NCI-H1417 (cell line): Measurements from ENCODE around the gene TTC39C.
"Not testable (repeated sequence)": the region's sequence is repeated elsewhere in the genome, so short reads cannot be mapped to it uniquely, and the experiment has no call there.

ENCODE experiments used
- DNase-seq, 3 experiments: peaks; one replicate each; lab custom pipeline; 2025; lab: John Stamatoyannopoulos, UW

TTC39C gene

DNA sequence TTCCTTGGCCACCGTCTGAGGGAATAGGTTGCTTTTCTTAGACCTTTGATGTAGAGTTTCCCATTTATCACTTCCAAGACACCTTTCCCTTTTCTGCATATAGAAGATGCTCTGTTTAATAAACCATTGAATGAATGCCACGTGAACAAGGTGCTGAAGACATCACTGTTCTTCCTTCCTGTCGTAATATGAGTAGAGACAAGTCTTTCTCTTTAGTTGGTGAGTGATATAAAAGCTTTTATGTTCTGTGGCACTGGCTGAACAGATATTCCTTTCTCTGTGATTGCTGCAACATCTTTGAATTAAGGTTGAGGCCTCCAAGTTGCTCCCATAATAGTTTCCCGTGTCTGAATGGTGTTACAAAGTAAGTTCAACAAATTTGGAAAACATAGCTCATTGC is 38.7 kb downstream of the TTC39C start:
- no peak for DNase-seq

DNA sequence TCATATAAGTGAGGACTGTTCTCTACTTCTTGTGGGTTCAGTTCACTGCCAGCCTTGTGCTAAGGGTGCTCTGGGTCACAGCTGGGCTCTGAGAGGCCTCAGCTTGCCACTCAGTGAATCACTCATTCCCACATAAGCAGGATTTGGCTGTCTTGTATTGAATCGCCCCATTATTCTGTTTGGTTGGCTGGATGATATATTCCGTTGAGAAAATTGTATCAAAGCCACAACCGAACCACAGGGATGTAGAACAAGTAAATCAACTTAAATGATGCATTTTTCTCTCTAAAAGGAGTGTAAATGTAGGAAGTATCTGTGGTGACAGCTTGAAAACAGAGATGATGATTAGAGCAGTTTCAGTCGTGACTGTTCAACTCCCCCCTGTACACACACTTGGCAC is 39.6 kb downstream of the TTC39C start:
- no peak for DNase-seq

DNA sequence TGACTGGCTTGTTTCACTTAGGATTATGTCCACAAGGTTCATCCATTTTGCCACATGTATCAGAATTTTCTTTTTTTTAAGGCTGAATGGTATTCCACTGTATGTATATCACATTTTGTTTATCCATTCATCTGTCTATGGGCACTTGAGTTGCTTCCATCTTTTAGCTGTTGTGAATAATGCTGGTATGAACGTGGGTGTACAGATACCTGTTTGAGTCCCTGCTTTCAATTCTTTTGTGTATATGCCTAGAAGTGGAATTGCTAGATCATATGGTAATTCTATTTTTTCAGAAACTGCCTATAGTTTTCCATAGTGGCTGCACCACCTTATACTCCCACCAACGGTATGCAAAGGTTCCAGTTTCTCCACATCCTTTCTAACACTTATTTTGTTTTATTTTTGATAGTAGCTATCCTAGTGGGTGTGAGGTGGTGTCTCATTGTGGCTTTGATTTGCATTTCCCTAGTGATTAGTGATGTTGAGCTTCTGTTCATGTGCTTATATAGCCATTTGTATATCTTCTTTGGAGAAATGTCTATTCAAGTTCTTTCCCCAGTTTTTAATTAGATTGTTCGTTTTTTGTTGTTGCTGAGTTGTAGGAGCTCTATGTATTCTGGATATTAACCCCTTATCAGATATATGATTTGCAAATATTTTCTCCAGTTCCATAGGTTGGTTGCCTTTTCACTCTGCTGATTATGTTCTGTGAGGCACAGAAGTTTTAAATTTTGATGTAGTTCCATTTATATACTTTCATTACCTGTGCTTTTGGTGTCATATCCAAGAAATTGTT is 40.7 kb downstream of the TTC39C start:
- no peak for DNase-seq

DNA sequence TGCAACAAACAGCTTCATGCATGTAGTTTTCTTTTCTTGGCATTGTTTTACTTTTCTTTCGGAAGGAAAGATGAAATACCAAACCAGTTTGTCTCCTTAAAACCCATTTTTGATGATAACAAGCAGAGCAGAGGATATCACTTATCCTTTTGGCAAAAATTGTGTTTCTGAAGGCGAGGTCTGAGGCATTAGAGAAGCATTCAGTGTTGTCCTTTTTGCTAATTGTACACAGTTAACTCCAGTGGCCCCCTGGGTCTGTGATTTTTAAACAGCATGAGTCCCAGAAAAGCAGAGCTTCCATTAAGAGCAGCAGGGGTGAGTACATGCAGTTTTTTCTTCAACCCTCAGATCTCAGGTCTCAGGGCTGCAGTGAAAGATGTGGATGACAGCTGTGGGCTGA is 41.3 kb downstream of the TTC39C start:
- DNase-seq = peak in 2 of 3 experiments; percentile 64 to 90

DNA sequence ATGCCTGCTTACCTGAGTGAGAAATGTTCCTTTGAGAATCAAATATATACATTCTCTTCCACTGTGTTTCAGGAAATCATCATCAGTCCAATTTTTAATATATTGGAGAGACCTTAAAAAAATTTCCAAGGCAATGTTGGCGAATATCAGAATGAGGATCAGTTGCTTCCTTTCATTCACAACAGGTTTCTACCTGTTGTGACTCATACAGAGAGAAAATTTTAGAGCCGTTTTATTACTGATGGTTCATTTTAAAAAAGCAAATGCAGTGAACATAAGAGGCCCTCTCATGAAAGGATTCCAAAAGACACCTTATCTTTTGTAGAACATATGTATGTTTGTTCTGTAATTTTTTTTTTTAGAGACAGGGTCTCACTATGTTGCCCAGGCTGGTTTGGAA is 42.0 kb downstream of the TTC39C start:
- no peak for DNase-seq

DNA sequence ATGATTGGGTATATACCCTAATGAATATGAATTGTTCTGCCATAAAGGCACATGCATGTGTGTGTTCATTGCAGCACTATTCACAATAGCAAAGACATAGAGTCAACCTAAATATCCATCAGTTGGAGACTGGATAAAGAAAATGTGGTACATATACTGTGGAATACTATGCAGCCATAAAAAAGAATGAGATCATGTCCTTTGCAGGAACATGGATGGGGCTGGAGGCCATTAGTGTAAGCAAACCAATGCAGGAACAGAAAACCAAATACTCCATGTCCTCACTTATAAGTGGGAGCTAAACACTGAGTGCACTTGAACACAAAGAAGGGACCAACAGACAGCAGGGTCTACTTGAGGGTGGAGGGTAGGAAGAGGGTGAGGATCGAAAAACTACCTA is 43.2 kb downstream of the TTC39C start:
- DNase-seq = no peak

- not testable (repeated sequence) for DNase-seq
These were observed 44.8 kb downstream of the TTC39C start for GRCh38 chr18:24059385-24059784.

DNA sequence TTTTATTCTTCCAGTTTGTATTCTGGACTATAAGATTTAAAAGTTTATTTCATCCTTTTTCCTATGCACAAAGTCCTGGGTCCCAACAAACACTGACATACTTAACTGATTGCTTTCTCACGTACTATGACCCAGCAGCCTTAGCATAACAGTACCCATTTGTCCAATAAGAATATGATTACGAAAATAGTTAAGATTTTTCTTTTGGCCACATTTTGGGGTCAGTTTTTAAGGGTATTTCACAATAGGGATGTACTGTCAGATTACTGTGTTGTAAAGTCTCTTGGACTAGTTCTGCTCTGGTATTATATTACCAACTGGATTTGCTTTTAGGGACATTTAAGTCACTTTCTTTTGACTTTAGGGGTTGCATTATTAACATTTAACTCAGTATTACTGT is 46.1 kb downstream of the TTC39C start:
- no peak for DNase-seq

DNA sequence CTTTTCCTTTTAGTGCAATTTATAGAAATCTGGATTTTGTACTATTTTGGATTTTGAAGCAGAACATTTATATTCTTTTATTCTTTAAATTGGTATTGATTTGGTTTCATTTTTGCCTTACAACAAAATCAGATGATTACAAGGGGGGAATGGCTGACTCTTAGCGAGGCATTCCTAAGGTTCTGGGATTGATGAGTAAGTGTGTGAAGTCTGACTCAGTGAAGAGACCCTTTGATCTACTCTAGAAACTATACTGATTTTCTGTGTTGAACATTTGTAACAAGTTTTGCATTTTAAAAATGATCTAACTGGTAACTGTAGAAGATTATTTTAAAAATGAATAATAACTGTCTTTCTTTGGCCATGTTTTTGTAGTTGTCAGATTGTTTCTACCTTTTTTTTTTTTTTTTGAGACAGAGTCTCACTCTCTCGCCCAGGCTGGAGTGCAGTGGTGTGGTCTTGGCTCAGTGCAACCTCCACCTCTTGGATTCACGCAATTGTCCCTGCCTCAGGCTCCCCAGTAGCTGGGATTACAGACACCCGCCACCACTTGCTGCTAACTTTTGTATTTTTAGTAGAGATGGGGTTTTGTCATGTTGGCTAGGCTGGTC is 48.7 kb downstream of the TTC39C start:
- DNase-seq = no peak

GRCh38 chr18:24064391-24065100 is 50.0 kb downstream of the TTC39C start:
- no peak for DNase-seq

DNA sequence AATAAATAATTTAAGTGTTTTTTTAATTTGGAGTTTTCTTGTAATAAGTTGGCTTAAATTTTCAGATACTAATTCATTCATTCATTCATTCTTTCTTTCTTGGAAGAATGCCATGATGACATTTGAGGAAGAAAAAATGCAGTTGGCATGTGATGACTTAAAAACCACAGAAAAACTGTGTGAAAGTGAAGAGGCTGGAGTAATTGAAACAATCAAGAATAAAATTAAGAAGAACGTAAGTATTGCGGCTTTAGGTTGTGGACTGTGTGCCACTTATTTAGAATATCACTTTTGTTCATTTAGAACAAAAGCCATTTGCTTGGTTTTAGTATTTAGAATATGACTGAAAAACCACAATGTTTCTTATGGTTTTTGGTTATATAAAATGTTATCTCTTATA is 51.4 kb downstream of the TTC39C start:
- no peak for DNase-seq

DNA sequence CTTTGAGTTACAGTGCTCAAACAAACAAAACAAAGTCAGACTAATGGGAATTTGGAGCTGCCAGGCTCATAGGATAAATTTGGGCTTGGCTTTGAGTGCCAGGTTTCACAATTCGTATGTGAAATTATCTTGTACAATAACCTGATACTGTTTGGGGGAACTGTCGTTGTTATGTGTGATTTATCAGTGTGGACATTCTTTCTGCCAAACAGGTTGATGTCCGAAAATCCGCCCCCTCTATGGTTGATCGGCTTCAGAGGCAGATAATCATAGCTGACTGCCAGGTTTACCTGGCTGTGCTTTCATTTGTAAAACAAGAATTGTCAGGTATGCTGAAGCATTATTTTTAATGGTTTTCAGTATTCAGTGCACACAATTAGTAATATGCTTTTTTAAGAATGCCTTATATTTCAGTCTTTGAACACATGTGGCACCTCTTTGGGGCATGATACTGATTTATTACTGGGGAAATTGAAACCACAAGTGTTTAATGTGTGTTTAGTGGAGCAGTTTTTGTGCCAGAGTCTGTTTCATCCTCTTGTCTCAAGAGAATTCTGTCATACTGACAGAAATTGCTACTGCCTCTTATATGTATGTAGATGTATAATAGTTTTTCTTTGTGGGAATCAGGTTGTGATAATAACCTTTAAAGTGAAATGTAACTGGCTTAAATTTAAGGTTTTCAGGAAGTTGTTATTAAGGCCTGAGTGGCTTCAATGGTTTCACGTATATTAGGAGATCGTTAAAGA is 54.6 kb downstream of the TTC39C start:
- peak; percentile 56 to 82 (median 63) for DNase-seq

DNA sequence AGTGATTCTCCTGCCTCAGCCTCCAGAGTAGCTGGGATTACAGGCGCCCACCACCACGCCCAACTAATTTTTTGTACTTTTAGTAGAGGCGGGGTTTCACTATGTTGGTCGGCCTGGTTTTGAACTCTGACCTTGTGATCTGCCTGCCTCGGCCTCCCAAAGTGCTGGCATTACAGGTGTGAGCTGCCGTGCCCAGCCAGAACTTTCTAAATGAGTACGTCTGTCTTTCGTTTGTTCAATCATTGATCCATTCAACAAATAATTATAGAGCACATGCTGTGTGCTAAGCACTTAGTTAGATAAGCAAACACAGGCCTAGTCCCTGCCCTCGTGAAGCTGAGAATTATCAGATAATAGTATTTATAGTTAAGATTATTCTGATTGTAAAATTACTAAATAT is 56.5 kb downstream of the TTC39C start:
- DNase-seq = peak in 2 of 3 experiments; percentile 44 to 73

DNA sequence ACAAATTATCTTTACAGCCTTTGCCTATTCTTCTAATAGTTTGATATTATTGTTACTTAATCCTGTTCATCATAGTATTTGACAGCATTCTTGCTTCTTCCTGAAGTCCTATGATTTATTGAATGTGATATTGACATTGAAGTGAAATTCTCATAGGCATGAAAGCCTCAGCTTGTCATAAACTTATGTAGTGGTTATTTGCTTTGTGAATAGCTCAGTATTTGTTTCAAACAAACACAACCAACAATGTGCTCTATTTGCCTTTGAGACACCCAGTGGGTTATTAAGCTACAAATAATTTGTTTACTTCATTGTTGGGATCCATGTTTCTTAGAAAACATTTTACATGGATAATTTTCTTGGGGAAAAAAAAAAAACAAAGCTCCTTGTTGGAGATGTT is 57.2 kb downstream of the TTC39C start:
- peak in 2 of 3 experiments; percentile 18 to 70 for DNase-seq

- no peak for DNase-seq
These were observed 58.2 kb downstream of the TTC39C start for GRCh38 chr18:24072743-24073142.

DNA sequence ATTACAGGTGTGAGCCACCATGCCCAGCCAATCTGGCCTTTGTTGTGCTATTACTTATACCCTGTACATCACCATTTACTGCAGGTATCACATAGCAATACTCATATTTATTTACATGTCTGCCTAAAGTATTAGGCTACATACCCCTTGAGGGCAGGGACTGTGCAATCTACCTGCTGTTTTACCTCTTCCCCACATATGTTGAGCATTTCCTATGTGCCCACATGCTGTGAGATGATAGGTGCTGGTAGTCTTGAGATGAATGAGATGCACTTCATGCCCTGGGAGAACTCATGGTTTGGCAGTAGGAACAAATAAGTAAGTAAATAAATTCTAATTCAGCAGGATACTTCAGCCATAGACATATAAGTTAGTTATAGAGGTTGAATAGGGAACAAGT is 59.2 kb downstream of the TTC39C start:
- no peak for DNase-seq

- not testable (repeated sequence) for DNase-seq
These were observed 60.2 kb downstream of the TTC39C start for GRCh38 chr18:24074757-24075156.

DNA sequence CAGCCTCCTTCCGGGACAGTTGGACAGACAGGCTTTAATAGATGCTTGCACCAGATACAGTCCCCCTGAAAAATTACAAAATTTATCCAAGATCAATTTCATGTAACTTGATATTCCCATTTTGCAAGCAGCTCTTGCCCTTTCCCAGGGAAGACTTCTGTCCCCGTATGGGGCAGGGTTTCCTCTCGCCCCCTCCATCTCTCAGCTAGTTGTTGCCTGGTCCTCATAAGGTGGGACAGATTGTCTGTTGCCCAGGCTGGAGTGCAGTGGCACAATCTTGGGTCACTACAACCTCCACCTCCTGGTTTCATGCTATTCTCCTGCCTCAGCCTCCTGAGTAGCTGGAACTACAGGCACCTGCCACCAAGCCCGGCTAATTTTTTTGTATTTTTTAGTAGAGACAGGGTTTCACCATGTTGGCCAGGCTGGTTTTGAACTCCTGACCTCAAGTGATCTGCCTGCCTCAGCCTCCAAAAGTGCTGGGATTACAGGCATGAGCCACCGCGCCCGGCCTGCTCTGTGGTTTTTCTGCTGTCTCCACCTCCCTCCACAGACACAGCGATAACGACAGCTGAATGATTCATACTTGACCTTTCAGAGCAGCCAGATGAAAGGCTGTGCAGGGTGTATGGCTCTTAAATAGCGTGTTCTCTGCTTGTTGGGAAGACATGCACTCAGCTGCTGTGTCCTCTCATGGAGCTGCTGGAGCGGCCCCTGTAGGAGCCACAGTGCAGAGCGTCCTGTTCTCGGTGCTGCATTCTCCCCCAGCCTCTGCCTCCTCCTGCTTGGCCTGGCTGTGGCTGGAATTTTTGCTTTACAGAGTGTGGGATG is 61.4 kb downstream of the TTC39C start:
- DNase-seq = peak; percentile 33 to 77 (median 68)

GRCh38 chr18:24076950-24077349 is 62.4 kb downstream of the TTC39C start:
- peak in 2 of 3 experiments; percentile 25 to 66 for DNase-seq

GRCh38 chr18:24078391-24078790 is 63.8 kb downstream of the TTC39C start:
- no peak for DNase-seq

DNA sequence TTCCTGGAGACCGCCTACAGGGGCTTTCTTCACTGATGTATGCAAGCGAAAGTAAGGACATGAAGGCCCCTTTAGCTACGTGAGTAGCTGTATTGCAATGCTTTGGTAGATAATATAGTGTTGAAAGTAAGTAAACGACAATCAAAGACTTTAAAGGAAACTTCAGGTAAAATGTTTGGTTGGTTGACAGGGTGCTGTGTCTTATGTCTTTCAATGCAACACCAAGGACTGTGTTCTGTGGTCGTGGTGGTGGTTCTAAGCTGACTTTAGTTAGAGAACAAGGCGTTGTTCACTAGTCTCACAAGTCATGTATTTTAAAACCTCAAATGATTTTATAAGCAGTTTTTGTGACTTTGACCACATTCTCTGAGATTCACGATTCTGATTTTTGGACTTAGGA is 66.3 kb downstream of the TTC39C start:
- DNase-seq = no peak
